ENCODE measurements around the gene PAPPA2. TPM values are rescaled to one million over a fixed set of nuclear protein-coding genes. Genes with fewer than 3 reads are reported as not detected.
"Not testable (repeated sequence)": the region's sequence is repeated elsewhere in the genome, so short reads cannot be mapped to it uniquely, and the experiment has no call there.

Gene PAPPA2
- total and polyA plus RNA-seq, 8 donors = under 0.01 to 10.3 (median 0.29) TPM; not detected in 1

DNA sequence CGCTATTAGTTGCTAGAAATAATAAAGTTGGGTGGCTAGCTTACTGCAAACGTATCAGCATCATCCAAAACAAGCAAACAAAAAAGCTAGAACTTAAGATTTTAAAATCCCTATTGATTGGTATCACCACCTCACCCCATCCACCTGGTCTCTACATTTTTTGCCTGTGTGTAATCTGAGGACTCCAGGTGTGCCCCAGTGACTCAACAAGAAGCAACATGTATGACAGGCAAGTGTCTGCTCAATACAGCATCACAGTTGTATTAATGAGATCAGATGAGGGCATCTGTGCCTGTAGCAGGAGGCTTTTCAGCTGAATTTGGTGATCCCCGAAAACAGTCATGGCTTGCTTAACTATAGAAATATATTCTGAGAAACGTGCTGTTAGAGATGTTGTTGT, 14.6 kb upstream of the PAPPA2 start:
- Histone ChIP-seq H3K36me3 (no peaks in the 10 kb centered on the region), H3K4me1 (no peaks in the 10 kb centered on the region), H3K9me3 (peaks cover 0 to 18% (median 13%) of the 10 kb centered on the region in 4 donors), H3K27me3 (no peaks in the 10 kb centered on the region), H3K4me3 (no peak overlapping the region), H3K27ac (no peak overlapping the region)
- no peak for DNase-seq
- intact Hi-C loops (cut with DNase I; ENCODE audit: low total_unique reads) = no loop called here
- 59 to 69% (median 66%) methylated on average over 4 of the region's 4 CpGs for whole genome bisulfite sequencing, 5 donors
- TF ChIP-seq EP300 (IDR thresholded peaks at IDR 0.05) (no peak), POLR2A (IDR thresholded peaks at IDR 0.05) (no peak)
- TF ChIP-seq, protein P1, sequence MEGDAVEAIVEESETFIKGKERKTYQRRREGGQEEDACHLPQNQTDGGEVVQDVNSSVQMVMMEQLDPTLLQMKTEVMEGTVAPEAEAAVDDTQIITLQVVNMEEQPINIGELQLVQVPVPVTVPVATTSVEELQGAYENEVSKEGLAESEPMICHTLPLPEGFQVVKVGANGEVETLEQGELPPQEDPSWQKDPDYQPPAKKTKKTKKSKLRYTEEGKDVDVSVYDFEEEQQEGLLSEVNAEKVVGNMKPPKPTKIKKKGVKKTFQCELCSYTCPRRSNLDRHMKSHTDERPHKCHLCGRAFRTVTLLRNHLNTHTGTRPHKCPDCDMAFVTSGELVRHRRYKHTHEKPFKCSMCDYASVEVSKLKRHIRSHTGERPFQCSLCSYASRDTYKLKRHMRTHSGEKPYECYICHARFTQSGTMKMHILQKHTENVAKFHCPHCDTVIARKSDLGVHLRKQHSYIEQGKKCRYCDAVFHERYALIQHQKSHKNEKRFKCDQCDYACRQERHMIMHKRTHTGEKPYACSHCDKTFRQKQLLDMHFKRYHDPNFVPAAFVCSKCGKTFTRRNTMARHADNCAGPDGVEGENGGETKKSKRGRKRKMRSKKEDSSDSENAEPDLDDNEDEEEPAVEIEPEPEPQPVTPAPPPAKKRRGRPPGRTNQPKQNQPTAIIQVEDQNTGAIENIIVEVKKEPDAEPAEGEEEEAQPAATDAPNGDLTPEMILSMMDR (IDR thresholded peaks at IDR 0.05) = no peak

GRCh38 chr1:176450526-176450925, 12.4 kb upstream of the PAPPA2 start:
- no peak overlapping the region for H3K4me3 ChIP-seq
- no peaks in the 10 kb centered on the region for H3K4me1 ChIP-seq
- WGBS, 5 donors = 44 to 65% (median 48%) methylated on average over 1 of the region's 1 CpG
- H3K9me3 ChIP-seq = peaks cover 0 to 18% (median 13%) of the 10 kb centered on the region in 4 donors
- H3K27me3 ChIP-seq = no peaks in the 10 kb centered on the region
- no peaks in the 10 kb centered on the region for H3K36me3 ChIP-seq
- TF ChIP-seq POLR2AphosphoS5 (IDR thresholded peaks at IDR 0.05) (no peak), EP300 (IDR thresholded peaks at IDR 0.05) (no peak), POLR2A (IDR thresholded peaks at IDR 0.05) (no peak)
- TF ChIP-seq, protein P1 (IDR thresholded peaks at IDR 0.05) = no peak
- intact Hi-C loops (cut with DNase I; ENCODE audit: low total_unique reads) = no loop called here
- no peak for DNase-seq
- H3K27ac ChIP-seq = no peak overlapping the region

DNA sequence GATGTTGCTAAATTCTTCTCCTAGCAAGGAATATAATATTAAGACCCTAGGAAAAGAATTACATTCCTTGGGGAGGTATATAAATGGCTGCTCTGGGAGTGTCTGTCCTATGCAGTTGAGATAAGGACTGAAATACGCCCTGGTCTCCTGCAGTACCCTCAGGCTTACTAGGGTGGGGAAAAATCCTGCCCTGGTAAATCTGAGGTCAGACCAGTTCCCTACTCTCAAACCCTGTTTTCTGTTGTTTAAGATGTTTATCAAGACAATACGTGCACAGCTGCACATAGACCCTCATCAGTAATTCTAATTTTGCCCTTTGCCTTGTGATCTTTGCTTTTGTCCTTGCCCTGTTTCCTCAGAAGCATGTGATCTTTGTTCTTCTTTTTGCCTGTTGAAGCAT, 11.2 kb upstream of the PAPPA2 start:
- H3K4me1 ChIP-seq; intact Hi-C loops (cut with DNase I; ENCODE audit: low total_unique reads); H3K27ac ChIP-seq; DNase-seq; H3K36me3 ChIP-seq; H3K4me3 ChIP-seq; H3K27me3 ChIP-seq: not testable (repeated sequence)
- WGBS, 5 donors = 63 to 86% (median 72%) methylated on average over 2 of the region's 2 CpGs
- H3K9me3 ChIP-seq = peaks cover 0 to 18% (median 13%) of the 10 kb centered on the region in 4 donors

DNA sequence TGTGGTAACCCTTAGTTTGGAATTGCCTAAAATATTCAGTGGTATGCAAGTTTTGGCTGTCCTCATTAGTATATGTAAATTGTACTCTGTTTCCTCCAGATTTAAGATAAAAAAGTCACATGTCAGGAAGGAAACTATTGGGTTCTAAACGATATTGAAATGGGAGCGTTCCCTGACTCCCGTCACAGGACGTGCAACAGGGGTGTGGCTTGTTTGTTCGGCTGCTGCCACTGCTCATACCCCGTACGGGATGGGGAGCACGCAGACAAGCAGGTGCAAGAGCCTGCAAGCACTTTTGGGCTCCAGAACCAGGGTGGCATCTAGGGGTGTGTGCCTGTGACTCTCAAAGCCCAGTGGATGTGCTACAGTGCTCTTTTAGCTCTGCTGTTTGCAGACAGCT, 6.2 kb upstream of the PAPPA2 start:
- H3K27me3 ChIP-seq = no peaks in the 10 kb centered on the region
- no peak for TF ChIP-seq POLR2AphosphoS5 (IDR thresholded peaks at IDR 0.05)
- DNase-seq = no peak
- H3K4me1 ChIP-seq = no peaks in the 10 kb centered on the region
- H3K36me3 ChIP-seq = no peaks in the 10 kb centered on the region
- H3K27ac ChIP-seq = no peak overlapping the region
- H3K9me3 ChIP-seq = peaks cover 0 to 30% (median 21%) of the 10 kb centered on the region in 4 donors
- WGBS, 5 donors = 69 to 86% (median 82%) methylated on average over 8 of the region's 8 CpGs
- H3K4me3 ChIP-seq = no peak overlapping the region
- intact Hi-C loops (cut with DNase I; ENCODE audit: low total_unique reads) = no loop called here

DNA sequence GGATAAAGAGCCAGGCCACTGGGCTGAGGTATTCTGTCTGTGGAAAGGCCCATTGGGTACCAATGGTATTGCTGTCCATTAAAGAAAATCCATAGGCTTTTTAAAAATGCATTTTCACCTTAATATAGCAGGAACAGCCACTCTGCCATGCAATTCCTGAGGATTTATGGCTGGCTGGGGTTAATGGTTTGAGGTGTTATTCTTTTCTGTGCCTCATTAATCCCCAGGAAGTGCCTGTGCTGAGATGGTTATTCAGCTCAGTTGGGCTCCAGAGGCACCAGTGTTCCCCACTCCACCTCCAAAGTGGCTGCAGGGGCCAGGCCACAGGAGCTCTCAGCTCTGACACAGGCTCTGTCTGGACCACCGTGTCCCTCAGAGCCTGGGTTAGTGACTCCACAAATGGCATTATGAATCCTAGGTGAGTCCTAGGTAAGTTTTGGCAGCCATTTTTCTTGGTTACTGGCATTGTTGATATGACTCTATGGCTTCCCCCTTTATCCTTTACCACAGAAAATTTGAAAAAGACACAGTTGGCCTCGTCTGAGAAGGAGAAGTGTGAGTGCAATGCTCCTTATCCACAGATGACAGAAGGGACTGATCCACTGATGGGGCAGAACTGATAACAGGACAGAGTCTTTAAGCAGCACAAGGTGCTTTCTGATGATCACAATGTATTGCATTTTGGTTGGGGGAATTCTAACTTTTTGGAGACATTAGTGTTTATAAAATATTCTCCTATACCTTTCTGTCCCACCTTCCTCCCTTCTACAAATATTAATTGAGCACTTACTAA, 2.2 kb upstream of the PAPPA2 start:
- peaks cover 0 to 20% (median 12%) of the 10 kb centered on the region in 4 donors for H3K9me3 ChIP-seq
- intact Hi-C loops (cut with DNase I; ENCODE audit: low total_unique reads) = no loop called here
- no peak overlapping the region for H3K27ac ChIP-seq
- no peaks in the 10 kb centered on the region for H3K27me3 ChIP-seq
- H3K4me3 ChIP-seq = no peak overlapping the region
- H3K4me1 ChIP-seq = no peaks in the 10 kb centered on the region
- DNase-seq = no peak
- H3K36me3 ChIP-seq = no peaks in the 10 kb centered on the region
- TF ChIP-seq EP300 (IDR thresholded peaks at IDR 0.05) (no peak), POLR2AphosphoS5 (IDR thresholded peaks at IDR 0.05) (no peak), POLR2A (IDR thresholded peaks at IDR 0.05) (no peak)
- TF ChIP-seq, protein P1 (IDR thresholded peaks at IDR 0.05) = no peak
- 38 to 51% (median 41%) methylated on average over 2 of the region's 2 CpGs for WGBS, 5 donors

Data from stomach (tissue), 9 donors.